SK-N-SH (cell line): Measurements from ENCODE around the gene AFG3L2. TPM values are rescaled to one million over a fixed set of nuclear protein-coding genes. Genes with fewer than 3 reads are reported as not detected.

Experiments used
- CTCF ChIA-PET: fragments of 300-600, 350-600 bp; formaldehyde crosslinking; extraction: SDS; loops from one replicate; lab custom pipeline; 2021; lab: Yijun Ruan, JAX
- POLR2A ChIA-PET: fragments of 350-600 bp; sonication (Branson Sonifier 250); formaldehyde crosslinking; extraction: SDS; loops from one replicate; lab custom pipeline; 2020; ENCODE audit warnings: antibody characterized with exemption, inconsistent platforms; lab: Yijun Ruan, JAX
- DNase-seq: peaks from one replicate; pipeline ENCODE4 v3.0.0; 2012
- H2AFZ ChIP-seq: fragments of 200-600 bp; sonication (generic); 2 replicates; pipeline ENCODE4 v1.8.1; 2016; ENCODE audit warnings: antibody characterized with exemption, mild to moderate bottlenecking, low read depth
- H3F3A ChIP-seq: fragments of 200-600 bp; sonication (generic); replicated peaks from 2 replicates; pipeline ENCODE3; 2016; ENCODE audit warnings: antibody characterized with exemption, mild to moderate bottlenecking; ENCODE audit not compliant: insufficient read depth
- H3K27ac ChIP-seq, 2 experiments: fragments of 200-500 bp in 1 of 2; fragments of 200-600 bp in 1 of 2; sonication (Bioruptor generic) in 1 of 2; sonication (generic), shearing (Covaris generic) in 1 of 2; 2 replicates each; pipeline versions ENCODE4 v1.5.1 to v1.6.1; 2014 to 2016; ENCODE audit warnings: low read depth in 2 of 2, inconsistent platforms in 1 of 2, low read length in 1 of 2, mild to moderate bottlenecking in 1 of 2, mixed read lengths in 1 of 2
- H3K27me3 ChIP-seq: fragments of 200-600 bp; sonication (generic), shearing (Covaris generic); 2 replicates; pipeline ENCODE4 v1.6.1; 2016; ENCODE audit warnings: mixed run types; ENCODE audit not compliant: insufficient read depth
- H3K36me3 ChIP-seq, 2 experiments: fragments of 200-500 bp in 1 of 2; fragments of 200-600 bp in 1 of 2; sonication (Bioruptor generic) in 1 of 2; sonication (generic) in 1 of 2; replicated peaks in 1 of 2; 2 replicates each; pipeline versions ENCODE3 to v1.5.1; 2014 to 2016; ENCODE audit warnings: low read length in 1 of 2, mild to moderate bottlenecking in 1 of 2; ENCODE audit not compliant: insufficient read depth in 2 of 2, control insufficient read depth in 1 of 2
- H3K4me1 ChIP-seq, 2 experiments: fragments of 200-500 bp in 1 of 2; fragments of 200-600 bp in 1 of 2; sonication (Bioruptor generic) in 1 of 2; sonication (generic), shearing (Covaris generic) in 1 of 2; 2 replicates each; pipeline versions ENCODE4 v1.5.1 to v1.6.1; 2014 to 2016; ENCODE audit warnings: low read depth in 1 of 2, low read length in 1 of 2, mixed run types in 1 of 2; ENCODE audit not compliant: insufficient read depth in 2 of 2, control insufficient read depth in 1 of 2
- H3K4me2 ChIP-seq: fragments of 200-600 bp; sonication (generic), shearing (Covaris generic); 2 replicates; pipeline ENCODE4 v1.6.1; 2017; ENCODE audit warnings: mixed run types
- H3K4me3 ChIP-seq, 2 experiments: fragments of 200-500 bp in 1 of 2; fragments of 200-600 bp in 1 of 2; sonication (Bioruptor generic) in 1 of 2; sonication (generic), shearing (Covaris generic) in 1 of 2; 2 replicates each; pipeline versions ENCODE4 v1.5.1 to v1.8.1; 2014 to 2016; ENCODE audit warnings: low read depth in 2 of 2, inconsistent platforms in 1 of 2, low read length in 1 of 2, mild to moderate bottlenecking in 1 of 2, mixed read lengths in 1 of 2, moderate library complexity in 1 of 2
- H3K79me2 ChIP-seq: fragments of 200-600 bp; sonication (generic); 2 replicates; pipeline ENCODE4 v1.8.1; 2017; ENCODE audit warnings: mild to moderate bottlenecking; ENCODE audit not compliant: insufficient read depth
- H3K9ac ChIP-seq: fragments of 200-600 bp; sonication (generic); 2 replicates; pipeline ENCODE4 v1.6.1; 2017; ENCODE audit warnings: mixed run types
- H3K9me2 ChIP-seq: fragments of 200-600 bp; sonication (generic); 2 replicates; pipeline ENCODE4 v1.6.1; 2017; ENCODE audit warnings: mixed run types
- H3K9me3 ChIP-seq: fragments of 200-600 bp; sonication (generic); 2 replicates; pipeline ENCODE4 v1.6.1; 2017; ENCODE audit warnings: mixed run types, mild to moderate bottlenecking, moderate library complexity
- H4K20me1 ChIP-seq: fragments of 200-600 bp; sonication (generic); 2 replicates; pipeline ENCODE4 v1.6.1; 2017; ENCODE audit warnings: mild to moderate bottlenecking, mixed run types; ENCODE audit not compliant: insufficient read depth
- FOSL2 ChIP-seq: IDR thresholded peaks from 2 replicates; pipeline ENCODE4 v1.4.0; 2012; ENCODE audit warnings: low read depth, mild to moderate bottlenecking, moderate library complexity, borderline replicate concordance
- RCOR1 ChIP-seq: fragments of 150-350 bp; IDR thresholded peaks from 2 replicates; pipeline ENCODE4 v1.6.1; 2017; ENCODE audit warnings: antibody characterized with exemption, low read length
- TCF12 ChIP-seq: IDR thresholded peaks from 2 replicates; pipeline ENCODE4 v1.4.0; 2012
- WGBS: methylation state at CpG from one replicate; pipeline ENCODE4 v1.1.6; 2017; ENCODE audit warnings: low lambda C conversion rate; 5-methylcytosine and 5-hydroxymethylcytosine counted together
- polyA plus RNA-seq, 3 experiments: library from polyadenylated mRNA; depleted of rRNA; stranded (reverse); fragments of >200 nt; gene quantifications; 2 replicates each; pipeline ENCODE4 v1.2.3, GENCODE V29; 2012
- TF ChIP-seq, protein P1 (sequence below): fragments of 150-350 bp; IDR thresholded peaks from 2 replicates; pipeline ENCODE4 v1.6.1; 2017; ENCODE audit warnings: antibody characterized with exemption, low read length, low read depth, borderline replicate concordance
- TF ChIP-seq, protein P2 (sequence below): IDR thresholded peaks from 2 replicates; pipeline ENCODE4 v1.4.0; 2012; ENCODE audit warnings: low read depth
- TF ChIP-seq, protein P3 (sequence below): fragments of 150-350 bp; IDR thresholded peaks from 2 replicates; pipeline ENCODE4 v1.6.1; 2016; ENCODE audit warnings: mild to moderate bottlenecking, low read depth, low read length
- TF ChIP-seq, protein P4 (sequence below): IDR thresholded peaks from 2 replicates; pipeline ENCODE4; 2012

Gene AFG3L2
- polyA plus RNA-seq, 1 of the 3 experiments (the other 2 are of a cell fraction): 26.0 TPM

DNA sequence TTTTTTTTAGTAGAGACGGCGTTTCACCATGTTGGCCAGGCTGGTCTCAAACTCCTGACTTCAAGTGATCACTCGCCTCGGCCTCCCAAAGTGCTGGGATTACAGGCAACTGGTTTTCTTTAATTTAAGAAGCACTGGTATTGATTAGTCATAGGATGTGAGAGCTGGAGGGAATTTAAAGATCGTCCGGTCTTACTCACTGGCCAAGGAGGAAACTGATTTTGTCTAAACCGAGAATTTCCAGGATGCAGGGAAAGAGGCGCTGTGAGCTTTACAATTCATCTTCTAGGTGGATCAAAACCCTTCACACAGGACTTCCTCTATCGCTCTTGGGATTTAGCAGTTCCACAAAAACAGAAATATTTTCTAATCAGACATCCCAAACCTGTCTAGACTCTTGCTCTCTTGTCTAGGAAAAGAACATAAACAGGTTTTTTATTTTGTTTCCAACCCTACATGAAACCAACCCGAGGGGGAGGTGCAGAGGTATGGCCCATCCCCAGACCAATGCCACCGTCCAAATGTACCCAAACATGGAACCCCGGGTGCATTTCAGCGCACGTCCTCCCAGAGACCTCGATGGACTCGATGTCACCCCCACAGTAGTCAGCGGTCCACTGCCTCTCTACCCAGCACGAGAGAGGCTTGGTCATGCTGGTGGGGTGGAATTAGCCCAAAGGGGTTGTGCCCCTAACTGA is 81.5 kb downstream of the AFG3L2 start:
- no peak for TF ChIP-seq RCOR1
- peak; percentile 20; the same call in 1 of the 2 replicates for TF ChIP-seq FOSL2
- CTCF ChIA-PET: no interaction called here
- H3K36me3 ChIP-seq: no peaks in the 10 kb centered on the region
- no peak for DNase-seq
- H3K79me2 ChIP-seq: no peaks in the 10 kb centered on the region
- no peak overlapping the region for H3K4me2 ChIP-seq
- peak overlapping the region in 1 of 2 experiments; percentile 46; a peak in 2 of 4 replicates for H3K27ac ChIP-seq
- no peaks in the 10 kb centered on the region for H3K9me3 ChIP-seq
- H3K4me3 ChIP-seq: no peak overlapping the region
- peaks cover 4% of the 10 kb centered on the region for H3F3A ChIP-seq
- no peaks in the 10 kb centered on the region; a peak in 1 of 4 replicates for H3K4me1 ChIP-seq
- 63% methylated on average over 18 of the region's 18 CpGs for WGBS
- H3K9me2 ChIP-seq: no peaks in the 10 kb centered on the region
- no peaks in the 10 kb centered on the region; the same call in 1 of the 2 replicates for H3K27me3 ChIP-seq
- peak overlapping the region; percentile 51; the same call in 1 of the 2 replicates for H2AFZ ChIP-seq
- H4K20me1 ChIP-seq: no peaks in the 10 kb centered on the region
- POLR2A ChIA-PET: no interaction called here
- H3K9ac ChIP-seq: no peak overlapping the region

DNA sequence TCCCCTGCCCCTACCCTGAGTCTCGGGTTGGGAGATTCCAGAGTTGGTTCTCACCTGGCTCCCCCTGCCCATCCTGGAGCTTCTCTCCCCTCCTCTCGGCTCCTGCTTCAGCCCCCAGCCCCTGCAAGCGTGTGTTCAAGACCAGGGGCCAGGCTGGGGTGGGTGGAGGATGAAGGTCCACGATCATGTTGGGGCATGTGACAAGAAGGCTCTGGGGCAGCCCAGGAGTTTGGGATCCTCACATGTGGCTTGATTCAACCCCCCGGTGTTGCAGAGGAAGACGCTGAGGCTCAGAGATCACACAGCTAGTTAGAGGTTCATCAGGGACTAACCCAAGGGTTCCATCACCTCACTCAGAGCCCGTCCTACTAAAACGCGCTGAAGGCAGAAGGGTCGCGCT is 83.2 kb downstream of the AFG3L2 start:
- H3K79me2 ChIP-seq: no peaks in the 10 kb centered on the region
- H3F3A ChIP-seq: peaks cover 4% of the 10 kb centered on the region
- H2AFZ ChIP-seq: no peak overlapping the region
- H3K9me2 ChIP-seq: no peaks in the 10 kb centered on the region
- H3K27me3 ChIP-seq: no peaks in the 10 kb centered on the region; the same call in 1 of the 2 replicates
- H3K4me3 ChIP-seq: no peak overlapping the region
- WGBS: 54% methylated on average over 11 of the region's 11 CpGs
- POLR2A ChIA-PET: no interaction called here
- H3K27ac ChIP-seq: no peak overlapping the region
- TF ChIP-seq, protein P1, sequence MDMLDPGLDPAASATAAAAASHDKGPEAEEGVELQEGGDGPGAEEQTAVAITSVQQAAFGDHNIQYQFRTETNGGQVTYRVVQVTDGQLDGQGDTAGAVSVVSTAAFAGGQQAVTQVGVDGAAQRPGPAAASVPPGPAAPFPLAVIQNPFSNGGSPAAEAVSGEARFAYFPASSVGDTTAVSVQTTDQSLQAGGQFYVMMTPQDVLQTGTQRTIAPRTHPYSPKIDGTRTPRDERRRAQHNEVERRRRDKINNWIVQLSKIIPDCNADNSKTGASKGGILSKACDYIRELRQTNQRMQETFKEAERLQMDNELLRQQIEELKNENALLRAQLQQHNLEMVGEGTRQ: no peak
- TF ChIP-seq, protein P2, sequence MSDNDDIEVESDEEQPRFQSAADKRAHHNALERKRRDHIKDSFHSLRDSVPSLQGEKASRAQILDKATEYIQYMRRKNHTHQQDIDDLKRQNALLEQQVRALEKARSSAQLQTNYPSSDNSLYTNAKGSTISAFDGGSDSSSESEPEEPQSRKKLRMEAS: no peak
- TF ChIP-seq, protein P3, sequence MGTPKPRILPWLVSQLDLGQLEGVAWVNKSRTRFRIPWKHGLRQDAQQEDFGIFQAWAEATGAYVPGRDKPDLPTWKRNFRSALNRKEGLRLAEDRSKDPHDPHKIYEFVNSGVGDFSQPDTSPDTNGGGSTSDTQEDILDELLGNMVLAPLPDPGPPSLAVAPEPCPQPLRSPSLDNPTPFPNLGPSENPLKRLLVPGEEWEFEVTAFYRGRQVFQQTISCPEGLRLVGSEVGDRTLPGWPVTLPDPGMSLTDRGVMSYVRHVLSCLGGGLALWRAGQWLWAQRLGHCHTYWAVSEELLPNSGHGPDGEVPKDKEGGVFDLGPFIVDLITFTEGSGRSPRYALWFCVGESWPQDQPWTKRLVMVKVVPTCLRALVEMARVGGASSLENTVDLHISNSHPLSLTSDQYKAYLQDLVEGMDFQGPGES: no peak
- TF ChIP-seq RCOR1 (no peak), TCF12 (no peak)
- TF ChIP-seq, all 33 proteins: peak for 0
- Histone ChIP-seq H3K9ac (no peak overlapping the region), H3K36me3 (no peaks in the 10 kb centered on the region), H3K9me3 (no peaks in the 10 kb centered on the region), H3K4me1 (peaks cover 2 to 3% of the 10 kb centered on the region in 2 experiments; a peak in 1 of 4 replicates), H3K4me2 (no peak overlapping the region), H4K20me1 (no peaks in the 10 kb centered on the region)
- CTCF ChIA-PET: interaction anchor here (1.1 to 1.2 kb wide), 2 partner anchors 22 to 57 kb away, joined by 3 to 5 read pairs; no protein-coding TSS in a partner anchor
- no peak for DNase-seq

DNA sequence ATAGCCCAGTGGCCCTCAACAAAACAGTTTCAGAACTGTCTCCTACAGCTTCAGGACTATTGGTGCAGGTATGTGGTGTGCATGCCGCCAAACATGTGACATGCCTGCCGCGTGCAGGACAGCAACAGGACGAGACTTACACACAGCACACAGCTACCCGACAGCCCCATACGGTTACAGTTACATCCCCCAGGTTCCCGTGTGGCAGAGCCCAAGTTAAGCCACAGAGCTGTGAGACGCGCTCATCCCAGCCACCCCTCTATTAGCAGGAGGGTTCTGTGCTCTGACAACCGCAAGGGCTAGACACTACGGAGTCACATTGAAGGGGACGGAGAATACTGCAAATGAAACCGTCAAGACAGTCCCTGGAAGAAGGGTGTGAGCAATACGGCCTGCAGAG is 85.3 kb downstream of the AFG3L2 start:
- H4K20me1 ChIP-seq: no peaks in the 10 kb centered on the region
- ChIA-PET POLR2A (no interaction called here), CTCF (no interaction called here)
- 80% methylated on average over 13 of the region's 14 CpGs for WGBS
- no peak overlapping the region for H3K4me2 ChIP-seq
- DNase-seq: no peak
- H3K9me3 ChIP-seq: no peaks in the 10 kb centered on the region
- TF ChIP-seq RCOR1: no peak
- TF ChIP-seq, protein P4, sequence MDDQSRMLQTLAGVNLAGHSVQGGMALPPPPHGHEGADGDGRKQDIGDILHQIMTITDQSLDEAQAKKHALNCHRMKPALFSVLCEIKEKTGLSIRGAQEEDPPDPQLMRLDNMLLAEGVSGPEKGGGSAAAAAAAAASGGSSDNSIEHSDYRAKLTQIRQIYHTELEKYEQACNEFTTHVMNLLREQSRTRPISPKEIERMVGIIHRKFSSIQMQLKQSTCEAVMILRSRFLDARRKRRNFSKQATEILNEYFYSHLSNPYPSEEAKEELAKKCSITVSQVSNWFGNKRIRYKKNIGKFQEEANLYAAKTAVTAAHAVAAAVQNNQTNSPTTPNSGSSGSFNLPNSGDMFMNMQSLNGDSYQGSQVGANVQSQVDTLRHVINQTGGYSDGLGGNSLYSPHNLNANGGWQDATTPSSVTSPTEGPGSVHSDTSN: no peak
- H3K9ac ChIP-seq: no peak overlapping the region
- no peaks in the 10 kb centered on the region for H3K9me2 ChIP-seq
- no peak overlapping the region for H2AFZ ChIP-seq
- no peak overlapping the region for H3K27ac ChIP-seq
- H3K27me3 ChIP-seq: no peaks in the 10 kb centered on the region; the same call in 1 of the 2 replicates
- no peaks in the 10 kb centered on the region for H3K36me3 ChIP-seq
- no peak overlapping the region for H3K4me3 ChIP-seq
- H3K4me1 ChIP-seq: peaks cover 3 to 15% of the 10 kb centered on the region in 2 experiments; a peak in 1 of 4 replicates
- H3K79me2 ChIP-seq: no peaks in the 10 kb centered on the region
- H3F3A ChIP-seq: peaks cover 4% of the 10 kb centered on the region
